22Rv1 (cell line): ENCODE results near the gene TRPC1.

Source experiments
- ZFX ChIP-seq: fragments of 450-650 bp; IDR thresholded peaks from 2 replicates; pipeline ENCODE4 v1.6.1; 2017; ENCODE audit warnings: antibody characterized with exemption, borderline replicate concordance
- TF ChIP-seq, protein P1 (sequence below): fragments of 450-650 bp; IDR thresholded peaks from 2 replicates; pipeline ENCODE4 v1.5.1; 2017; ENCODE audit warnings: mild to moderate bottlenecking

DNA sequence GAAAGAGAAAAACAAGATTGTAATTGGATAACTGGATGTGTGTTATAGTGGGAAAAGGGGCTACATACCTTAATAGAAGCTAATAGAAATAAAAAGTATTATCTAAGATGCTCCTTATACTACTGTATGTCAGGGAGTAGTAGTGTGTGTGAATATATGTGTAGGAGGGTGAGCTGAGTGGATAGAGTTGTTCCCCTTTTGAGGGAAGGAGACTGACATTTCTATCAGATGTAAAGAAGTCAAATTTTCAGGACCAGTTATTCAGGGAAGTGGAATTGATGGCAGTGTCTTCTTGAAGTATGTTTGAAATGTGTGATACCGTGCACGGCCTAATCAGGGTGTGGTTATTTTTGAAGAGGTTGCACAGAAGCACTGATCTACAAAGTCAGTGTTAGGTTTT is 116.0 kb downstream of the TRPC1 start:
- TF ChIP-seq, protein P1, sequence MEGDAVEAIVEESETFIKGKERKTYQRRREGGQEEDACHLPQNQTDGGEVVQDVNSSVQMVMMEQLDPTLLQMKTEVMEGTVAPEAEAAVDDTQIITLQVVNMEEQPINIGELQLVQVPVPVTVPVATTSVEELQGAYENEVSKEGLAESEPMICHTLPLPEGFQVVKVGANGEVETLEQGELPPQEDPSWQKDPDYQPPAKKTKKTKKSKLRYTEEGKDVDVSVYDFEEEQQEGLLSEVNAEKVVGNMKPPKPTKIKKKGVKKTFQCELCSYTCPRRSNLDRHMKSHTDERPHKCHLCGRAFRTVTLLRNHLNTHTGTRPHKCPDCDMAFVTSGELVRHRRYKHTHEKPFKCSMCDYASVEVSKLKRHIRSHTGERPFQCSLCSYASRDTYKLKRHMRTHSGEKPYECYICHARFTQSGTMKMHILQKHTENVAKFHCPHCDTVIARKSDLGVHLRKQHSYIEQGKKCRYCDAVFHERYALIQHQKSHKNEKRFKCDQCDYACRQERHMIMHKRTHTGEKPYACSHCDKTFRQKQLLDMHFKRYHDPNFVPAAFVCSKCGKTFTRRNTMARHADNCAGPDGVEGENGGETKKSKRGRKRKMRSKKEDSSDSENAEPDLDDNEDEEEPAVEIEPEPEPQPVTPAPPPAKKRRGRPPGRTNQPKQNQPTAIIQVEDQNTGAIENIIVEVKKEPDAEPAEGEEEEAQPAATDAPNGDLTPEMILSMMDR, result no peak
- no peak for TF ChIP-seq ZFX
